AG04450 (cell line): ENCODE results near the gene CADM1. TPM values are rescaled to one million over a fixed set of nuclear protein-coding genes. Genes with fewer than 3 reads are reported as not detected.

Source experiments
- CTCF ChIA-PET: fragments of 300-600, 350-600 bp; formaldehyde crosslinking; extraction: SDS; loops from one replicate; lab custom pipeline; 2022; ENCODE audit warnings: antibody characterized with exemption, inconsistent platforms; lab: Charles Lee
- POLR2A ChIA-PET: fragments of 350-600 bp; formaldehyde crosslinking; extraction: SDS; loops from one replicate; lab custom pipeline; 2021; ENCODE audit warnings: antibody characterized with exemption, inconsistent platforms; lab: Yijun Ruan, JAX
- DNase-seq: peaks from one replicate; pipeline ENCODE4 v3.0.0-alpha.2; 2011; ENCODE audit warnings: low read depth, low spot score
- H3K27ac ChIP-seq: one replicate; pipeline ENCODE4 v1.5.1; 2012; ENCODE audit warnings: low read depth, low read length, control low read depth
- H3K27me3 ChIP-seq: one replicate; pipeline ENCODE4 v1.6.0; 2012; ENCODE audit warnings: low read length; ENCODE audit not compliant: control insufficient read depth, insufficient read depth
- H3K4me3 ChIP-seq: 2 replicates; pipeline ENCODE4 v1.5.1; 2011; ENCODE audit warnings: mild to moderate bottlenecking, low read depth, low read length, control low read depth
- H3K9me3 ChIP-seq: 2 replicates; pipeline ENCODE4 v1.5.1; 2012; ENCODE audit warnings: low read length; ENCODE audit not compliant: control insufficient read depth, insufficient read depth
- polyA plus RNA-seq: library from polyadenylated mRNA; depleted of rRNA; stranded (reverse); fragments of >200 nt; gene quantifications from 2 replicates; pipeline ENCODE4 v1.2.3, GENCODE V29; 2011
- small RNA-seq: library from RNA; depleted of rRNA; stranded (forward); fragments of <200 nt; gene quantifications from one replicate; pipeline ENCODE3, GENCODE V24; 2012; ENCODE audit warnings: low read depth; ENCODE audit not compliant: insufficient read length
- TF ChIP-seq, protein P1 (sequence below): IDR thresholded peaks from 2 replicates; pipeline ENCODE4 v1.5.1; 2011; ENCODE audit warnings: low read depth, low read length, control low read depth, inconsistent platforms

The CADM1 gene
- polyA plus RNA-seq, 1 experiment: 70.7 TPM

DNA sequence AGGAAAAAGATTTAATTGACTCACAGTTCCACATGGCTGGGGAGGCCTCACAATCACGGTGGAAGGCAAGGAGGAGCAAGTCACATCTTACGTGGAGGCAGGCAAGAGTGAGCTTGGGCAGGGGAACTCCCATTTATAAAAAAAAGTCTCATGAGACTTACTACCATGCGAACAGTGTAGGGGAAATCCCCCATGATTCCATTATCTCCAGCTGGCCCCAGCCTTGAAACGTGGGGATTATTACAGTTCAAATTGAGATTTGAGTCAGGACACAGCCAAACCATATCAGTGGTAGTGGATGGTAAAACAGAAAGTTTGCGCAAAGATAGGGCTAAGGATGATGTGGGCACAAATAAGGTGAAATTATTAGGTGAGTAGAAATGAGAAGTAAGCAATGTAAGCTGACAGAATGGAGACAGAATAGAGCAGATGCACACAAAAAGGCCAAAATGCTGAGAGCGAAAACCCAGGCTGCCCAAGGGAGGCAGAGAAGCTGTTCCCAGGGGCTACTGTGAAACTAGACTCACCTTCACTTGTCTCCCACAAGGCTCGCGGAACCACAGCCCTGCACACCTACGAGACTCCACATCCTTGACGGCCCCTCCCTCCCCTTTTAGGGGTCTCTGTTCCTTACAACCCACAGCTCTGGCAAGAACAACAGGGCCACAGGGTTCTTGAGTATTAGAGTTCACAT, 377.6 kb downstream of the CADM1 start:
- no peak overlapping the region for H3K27ac ChIP-seq
- TF ChIP-seq, protein P1, sequence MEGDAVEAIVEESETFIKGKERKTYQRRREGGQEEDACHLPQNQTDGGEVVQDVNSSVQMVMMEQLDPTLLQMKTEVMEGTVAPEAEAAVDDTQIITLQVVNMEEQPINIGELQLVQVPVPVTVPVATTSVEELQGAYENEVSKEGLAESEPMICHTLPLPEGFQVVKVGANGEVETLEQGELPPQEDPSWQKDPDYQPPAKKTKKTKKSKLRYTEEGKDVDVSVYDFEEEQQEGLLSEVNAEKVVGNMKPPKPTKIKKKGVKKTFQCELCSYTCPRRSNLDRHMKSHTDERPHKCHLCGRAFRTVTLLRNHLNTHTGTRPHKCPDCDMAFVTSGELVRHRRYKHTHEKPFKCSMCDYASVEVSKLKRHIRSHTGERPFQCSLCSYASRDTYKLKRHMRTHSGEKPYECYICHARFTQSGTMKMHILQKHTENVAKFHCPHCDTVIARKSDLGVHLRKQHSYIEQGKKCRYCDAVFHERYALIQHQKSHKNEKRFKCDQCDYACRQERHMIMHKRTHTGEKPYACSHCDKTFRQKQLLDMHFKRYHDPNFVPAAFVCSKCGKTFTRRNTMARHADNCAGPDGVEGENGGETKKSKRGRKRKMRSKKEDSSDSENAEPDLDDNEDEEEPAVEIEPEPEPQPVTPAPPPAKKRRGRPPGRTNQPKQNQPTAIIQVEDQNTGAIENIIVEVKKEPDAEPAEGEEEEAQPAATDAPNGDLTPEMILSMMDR: no peak
- POLR2A ChIA-PET: no interaction called here
- H3K9me3 ChIP-seq: no peaks in the 10 kb centered on the region
- no peak for DNase-seq
- CTCF ChIA-PET: no interaction called here
- no peak overlapping the region for H3K4me3 ChIP-seq
- H3K27me3 ChIP-seq: peaks cover 13% of the 10 kb centered on the region

DNA sequence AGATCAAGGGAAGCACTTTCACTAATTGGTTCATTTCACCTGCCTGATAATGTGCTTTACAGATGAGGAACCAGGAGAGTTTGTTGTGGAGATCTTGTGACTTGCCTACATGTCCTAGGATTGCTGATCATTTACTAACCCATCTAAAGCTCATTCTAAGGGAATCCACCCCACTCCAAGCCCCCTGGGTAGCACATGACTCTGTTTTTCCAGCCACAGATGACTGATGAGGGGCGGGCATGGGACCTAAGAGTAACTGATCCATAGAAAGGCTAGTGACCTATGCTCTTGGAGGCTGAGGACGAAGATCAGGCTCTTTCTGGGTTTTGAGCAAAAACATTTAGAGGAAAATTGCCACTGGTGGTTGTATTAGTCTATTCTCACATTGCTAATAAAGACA, 378.1 kb downstream of the CADM1 start:
- CTCF ChIA-PET: no interaction called here
- TF ChIP-seq, protein P1: no peak

DNA sequence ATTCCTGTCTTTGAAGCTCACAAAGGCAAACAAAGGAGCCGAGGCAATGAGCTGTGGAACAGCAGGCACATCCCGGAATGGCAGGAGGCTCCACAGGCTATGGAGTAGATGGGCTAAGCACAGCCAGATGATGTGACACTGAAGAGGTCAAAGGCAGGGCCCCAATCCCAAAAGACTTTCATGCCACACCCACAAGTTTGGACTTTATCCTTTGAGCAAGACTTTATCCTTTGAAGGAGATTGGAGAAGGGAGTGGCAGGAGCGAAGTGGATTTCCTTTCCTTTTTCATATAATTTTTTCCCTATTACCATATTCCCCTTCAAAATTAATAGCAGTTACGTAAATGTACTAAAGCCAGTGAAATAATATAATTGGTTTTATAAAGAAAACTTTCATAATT, 379.4 kb downstream of the CADM1 start:
- Histone ChIP-seq H3K4me3 (no peak overlapping the region), H3K27me3 (peaks cover 12% of the 10 kb centered on the region), H3K27ac (no peak overlapping the region), H3K9me3 (no peaks in the 10 kb centered on the region)
- TF ChIP-seq, protein P1: no peak
- POLR2A ChIA-PET: no interaction called here
- CTCF ChIA-PET: interaction anchor here (0.6 kb wide), 1 partner anchor 423 kb away, joined by 3 read pairs; no protein-coding TSS in a partner anchor
- DNase-seq: no peak

More for the DNA sequence above, 378.1 kb downstream of the CADM1 start:
- POLR2A ChIA-PET: no interaction called here
- peaks cover 14% of the 10 kb centered on the region for H3K27me3 ChIP-seq
- no peak for DNase-seq
- H3K4me3 ChIP-seq: no peak overlapping the region
- H3K9me3 ChIP-seq: no peaks in the 10 kb centered on the region
- H3K27ac ChIP-seq: no peak overlapping the region

DNA sequence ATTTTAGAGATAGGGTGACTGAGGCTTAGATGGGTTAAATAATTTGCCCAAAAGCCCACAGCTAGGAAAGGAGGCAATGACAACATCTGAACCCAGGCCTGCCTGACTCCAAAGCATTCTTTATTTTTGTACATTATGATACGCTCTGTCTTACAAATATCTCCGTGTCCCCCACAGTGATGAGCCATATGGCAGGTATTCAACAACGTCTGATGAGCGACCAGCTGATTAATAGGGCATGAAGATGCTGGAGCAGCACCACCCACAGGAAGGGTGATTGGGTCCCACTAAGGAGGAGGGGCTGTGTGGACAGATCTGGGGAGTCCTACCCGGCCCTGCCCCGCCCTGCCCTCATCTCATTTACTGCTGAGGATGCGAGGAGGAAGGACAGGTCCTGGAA, 380.6 kb downstream of the CADM1 start:
- ChIA-PET POLR2A (no interaction called here), CTCF (no interaction called here)

DNA sequence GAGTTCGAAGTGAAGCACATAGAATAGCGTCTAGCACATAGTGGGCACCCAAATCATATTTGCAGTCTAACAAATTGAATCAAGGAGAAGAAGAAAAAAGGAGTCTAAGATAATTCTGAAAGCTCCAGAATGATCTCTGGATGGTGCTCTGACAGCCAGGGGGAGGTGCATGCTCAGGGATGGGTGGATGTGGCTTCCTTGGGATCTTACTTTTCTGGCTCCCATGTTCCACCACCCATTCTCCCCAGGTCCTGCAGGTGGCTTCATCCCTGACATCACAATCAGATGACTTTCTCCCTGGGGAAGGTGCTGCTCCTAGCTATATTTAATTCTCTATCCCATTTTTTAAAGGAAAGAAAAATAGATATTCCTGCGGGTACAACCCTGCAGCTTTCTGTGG, 381.9 kb downstream of the CADM1 start:
- TF ChIP-seq, protein P1: no peak; the same call in 1 of the 2 replicates
- DNase-seq: no peak
- CTCF ChIA-PET: interaction anchor here (0.7 kb wide), 1 partner anchor 47 kb away, joined by 5 read pairs; no protein-coding TSS in a partner anchor
- POLR2A ChIA-PET: no interaction called here
- H3K9me3 ChIP-seq: no peaks in the 10 kb centered on the region
- peaks cover 9% of the 10 kb centered on the region for H3K27me3 ChIP-seq
- H3K4me3 ChIP-seq: no peak overlapping the region
- H3K27ac ChIP-seq: no peak overlapping the region

More for the DNA sequence above, 380.6 kb downstream of the CADM1 start:
- TF ChIP-seq, protein P1: no peak
- no peak overlapping the region for H3K27ac ChIP-seq
- no peak overlapping the region for H3K4me3 ChIP-seq
- DNase-seq: no peak
- no peaks in the 10 kb centered on the region for H3K9me3 ChIP-seq
- H3K27me3 ChIP-seq: peaks cover 11% of the 10 kb centered on the region

Small RNA genes lying within 50 kb of the gene (small RNA-seq; reads per million reads assigned to genes)
- not detected for gene RF01293
